Hepatocyte (in vitro differentiated cells): ENCODE data around the gene RXRB.

Experiments used
- CTCF ChIP-seq: fragments of 200-600 bp; sonication (generic); IDR thresholded peaks from 2 replicates; pipeline ENCODE4 v1.5.1; 2016; ENCODE audit warnings: antibody characterized with exemption, mild to moderate bottlenecking; ENCODE audit not compliant: poor library complexity
- EZH2 ChIP-seq: fragments of 200-600 bp; sonication (generic); IDR thresholded peaks from 2 replicates; pipeline ENCODE4 v1.6.1; 2016; ENCODE audit warnings: antibody characterized with exemption, mild to moderate bottlenecking, borderline replicate concordance
- EZH2phosphoT487 ChIP-seq: fragments of 200-600 bp; sonication (generic); IDR thresholded peaks from one replicate; pipeline ENCODE4 v1.6.1; 2018; ENCODE audit warnings: antibody characterized with exemption, mild to moderate bottlenecking, low read depth, moderate library complexity; ENCODE audit not compliant: unreplicated experiment, severe bottlenecking

GRCh38 chr6:33217681-33218080, 17.2 kb upstream of the RXRB start:
- TF ChIP-seq CTCF: no peak
- TF ChIP-seq EZH2: no peak
- no peak for TF ChIP-seq EZH2phosphoT487
